Measurements from ENCODE around the gene ARHGEF17.

The ARHGEF17 gene

GRCh38 chr11:73308003-73308960 is at the start of gene ARHGEF17:
Gene ARHGEF17, plus strand, starts transcription at chr11:73308276. Its CDS starts 363 bp downstream, at chr11:73308639.
- in situ Hi-C loops (cut with HindIII; ENCODE audit: low sequenced_read_pairs), result no loop called here
- peak; percentile 88 for DNase-seq (ENCODE audit: low read depth, low spot score)
- peak within 1 kb of the TSS; percentile 60 for H3K4me3 ChIP-seq (ENCODE audit: low read depth, low read length)
- TF ChIP-seq CTCF (IDR thresholded peaks at IDR 0.05; ENCODE audit: low read depth, low read length), result no peak

- TF ChIP-seq CTCF (IDR thresholded peaks at IDR 0.05; ENCODE audit: low read depth, low read length), result no peak
- no peak for DNase-seq (ENCODE audit: low read depth, low spot score)
- in situ Hi-C loops (cut with HindIII; ENCODE audit: low sequenced_read_pairs), result no loop called here
- no peak overlapping the region for H3K4me3 ChIP-seq (ENCODE audit: low read depth, low read length)
Observed at GRCh38 chr11:73259406-73260126, 48.5 kb upstream of the ARHGEF17 start.

GRCh38 chr11:73260127-73260457 is 48.0 kb upstream of the ARHGEF17 start:
- no peak for TF ChIP-seq CTCF (IDR thresholded peaks at IDR 0.05; ENCODE audit: low read depth, low read length)
- H3K4me3 ChIP-seq (ENCODE audit: low read depth, low read length), result no peak overlapping the region
- in situ Hi-C loops (cut with HindIII; ENCODE audit: low sequenced_read_pairs), result no loop called here
- no peak for DNase-seq (ENCODE audit: low read depth, low spot score)

GRCh38 chr11:73262851-73263495 is 45.1 kb upstream of the ARHGEF17 start:
- in situ Hi-C loops (cut with HindIII; ENCODE audit: low sequenced_read_pairs), result no loop called here
- no peak overlapping the region for H3K4me3 ChIP-seq (ENCODE audit: low read depth, low read length)
- TF ChIP-seq CTCF (IDR thresholded peaks at IDR 0.05; ENCODE audit: low read depth, low read length), result no peak
- DNase-seq (ENCODE audit: low read depth, low spot score), result no peak

GRCh38 chr11:73263640-73264039 is 44.4 kb upstream of the ARHGEF17 start:
- in situ Hi-C loops (cut with HindIII; ENCODE audit: low sequenced_read_pairs), result no loop called here
- no peak for TF ChIP-seq CTCF (IDR thresholded peaks at IDR 0.05; ENCODE audit: low read depth, low read length)
- no peak for DNase-seq (ENCODE audit: low read depth, low spot score)
- H3K4me3 ChIP-seq (ENCODE audit: low read depth, low read length), result no peak overlapping the region

GRCh38 chr11:73265278-73265810 is 42.7 kb upstream of the ARHGEF17 start:
- no peak for DNase-seq (ENCODE audit: low read depth, low spot score)
- no peak for TF ChIP-seq CTCF (IDR thresholded peaks at IDR 0.05; ENCODE audit: low read depth, low read length)
- H3K4me3 ChIP-seq (ENCODE audit: low read depth, low read length), result no peak overlapping the region
- in situ Hi-C loops (cut with HindIII; ENCODE audit: low sequenced_read_pairs), result no loop called here
